Epithelial cell of alveolus of lung (primary cell): ENCODE data around the gene PRMT6. TPM values are rescaled to one million over a fixed set of nuclear protein-coding genes. Genes with fewer than 3 reads are reported as not detected.

Source experiments
- total RNA-seq: library from RNA; depleted of rRNA; stranded (reverse); fragments of >200 nt; gene quantifications from 2 replicates; pipeline ENCODE4 v1.2.1, GENCODE V29; 2015

The PRMT6 gene
- 17.6 and 27.2 TPM in 2 replicates for total RNA-seq

DNA sequence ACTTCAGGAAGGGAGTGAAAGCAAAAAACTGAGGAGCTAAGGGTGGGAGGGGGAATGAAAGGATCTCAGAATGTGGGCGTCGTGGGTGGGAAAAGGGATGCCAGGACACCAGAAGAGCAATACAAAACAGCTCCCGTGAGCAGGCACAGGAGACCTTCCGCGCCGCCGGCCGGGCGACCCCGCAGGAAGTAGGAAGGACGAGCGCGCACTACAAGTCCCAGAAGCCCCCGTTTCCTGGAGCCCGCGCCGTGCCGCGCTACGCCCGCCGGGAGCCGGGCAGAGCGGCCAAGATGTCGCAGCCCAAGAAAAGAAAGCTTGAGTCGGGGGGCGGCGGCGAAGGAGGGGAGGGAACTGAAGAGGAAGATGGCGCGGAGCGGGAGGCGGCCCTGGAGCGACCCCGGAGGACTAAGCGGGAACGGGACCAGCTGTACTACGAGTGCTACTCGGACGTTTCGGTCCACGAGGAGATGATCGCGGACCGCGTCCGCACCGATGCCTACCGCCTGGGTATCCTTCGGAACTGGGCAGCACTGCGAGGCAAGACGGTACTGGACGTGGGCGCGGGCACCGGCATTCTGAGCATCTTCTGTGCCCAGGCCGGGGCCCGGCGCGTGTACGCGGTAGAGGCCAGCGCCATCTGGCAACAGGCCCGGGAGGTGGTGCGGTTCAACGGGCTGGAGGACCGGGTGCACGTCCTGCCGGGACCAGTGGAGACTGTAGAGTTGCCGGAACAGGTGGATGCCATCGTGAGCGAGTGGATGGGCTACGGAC lies at the start of gene PRMT6:
Gene PRMT6, plus strand, starts transcription at position 249 of the 771 bp plus-strand sequence. Its CDS starts 42 bp downstream, at position 291.

Other genes starting within 250 kb of the PRMT6 start
- gene NTNG1, start 84.4 kb downstream of the PRMT6 start, total RNA-seq = 0.64 and 7.5 TPM in 2 replicates